Stimulated activated memory B cell treated with anti-CD40 and anti-IgM and Interleukin-4, amounts not matched to agents 10 μg/mL and 1 μg/mL and 100 μg/mL, for 72 hours (primary cell): Measurements from ENCODE around the gene PLEKHG1.

ENCODE experiments used
- ATAC-seq: fragments of 150-1000 bp; cut with Tn5 transposase; 2 replicates; pipeline ENCODE4 v1.10.0; 2021
- H3K27ac Mint-ChIP-seq: one replicate; pipeline ENCODE4 v1.8.0; 2022; ENCODE audit warnings: mild to moderate bottlenecking, mixed read lengths
- H3K27me3 Mint-ChIP-seq: one replicate; pipeline ENCODE4 v1.8.0; 2022; ENCODE audit warnings: mixed read lengths
- H3K36me3 Mint-ChIP-seq: one replicate; pipeline ENCODE4 v1.8.0; 2022; ENCODE audit warnings: mixed read lengths
- H3K4me1 Mint-ChIP-seq: one replicate; pipeline ENCODE4 v1.8.0; 2022; ENCODE audit warnings: mixed read lengths
- H3K4me3 Mint-ChIP-seq: one replicate; pipeline ENCODE4 v1.8.0; 2022; ENCODE audit warnings: mild to moderate bottlenecking, moderate library complexity, mixed read lengths
- H3K9me3 Mint-ChIP-seq: one replicate; pipeline ENCODE4 v1.8.0; 2022; ENCODE audit warnings: mixed read lengths

The PLEKHG1 gene

GRCh38 chr6:150599199-150600009 is at the start of gene PLEKHG1:
PLEKHG1 (plus strand) TSS chr6:150599885; CDS start chr6:150733682, 133,797 bp downstream.
- peak; percentile 90 for ATAC-seq
- H3K4me1 Mint-ChIP-seq, result peaks cover 43% of the 10 kb centered on the region
- peak within 1 kb of the TSS; percentile 99 for H3K4me3 Mint-ChIP-seq
- H3K9me3 Mint-ChIP-seq, result no peaks in the 10 kb centered on the region
- H3K27ac Mint-ChIP-seq, result peak within 1 kb of the TSS; percentile 99
- no peaks in the 10 kb centered on the region for H3K36me3 Mint-ChIP-seq
- H3K27me3 Mint-ChIP-seq, result no peaks in the 10 kb centered on the region

- Mint-ChIP-seq H3K9me3 (no peaks in the 10 kb centered on the region), H3K36me3 (no peaks in the 10 kb centered on the region), H3K4me1 (no peaks in the 10 kb centered on the region), H3K27ac (no peak overlapping the region), H3K4me3 (no peak overlapping the region), H3K27me3 (no peaks in the 10 kb centered on the region)
- ATAC-seq, result no peak
These were observed 49.4 kb upstream of the PLEKHG1 start for GRCh38 chr6:150550244-150550643.

DNA sequence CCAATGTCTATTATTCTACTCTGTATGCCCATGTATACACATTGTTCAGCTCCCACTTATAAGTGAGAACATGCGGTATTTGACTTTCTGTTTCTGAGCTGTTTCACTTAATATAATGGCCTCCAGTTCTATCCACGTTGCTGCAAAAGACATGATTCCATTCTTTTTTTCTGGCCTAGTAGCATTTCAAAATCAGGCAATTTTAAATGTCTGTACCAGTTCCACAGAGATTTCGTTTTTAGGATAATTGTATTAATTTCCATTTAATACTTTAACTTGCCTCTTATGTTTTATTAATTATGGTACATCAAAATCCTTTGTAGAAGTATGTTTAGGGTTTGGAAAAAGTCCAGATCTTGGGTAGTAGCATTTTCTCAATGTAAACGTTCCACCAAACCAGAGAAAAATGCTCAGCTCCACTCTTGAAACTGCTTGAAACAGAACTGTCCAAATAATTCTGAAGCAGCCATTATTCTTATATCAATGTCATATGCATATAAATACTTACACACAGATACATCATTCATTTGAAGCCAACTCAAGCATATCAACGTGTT is 42.6 kb upstream of the PLEKHG1 start:
- no peaks in the 10 kb centered on the region for H3K4me1 Mint-ChIP-seq
- peaks cover 7% of the 10 kb centered on the region for H3K36me3 Mint-ChIP-seq
- no peak overlapping the region for H3K4me3 Mint-ChIP-seq
- no peak overlapping the region for H3K27ac Mint-ChIP-seq
- H3K27me3 Mint-ChIP-seq, result peaks cover 23% of the 10 kb centered on the region
- no peak for ATAC-seq
- peaks cover 7% of the 10 kb centered on the region for H3K9me3 Mint-ChIP-seq

- peaks cover 7% of the 10 kb centered on the region for H3K9me3 Mint-ChIP-seq
- H3K27me3 Mint-ChIP-seq, result peaks cover 23% of the 10 kb centered on the region
- peaks cover 7% of the 10 kb centered on the region for H3K36me3 Mint-ChIP-seq
- peaks cover 6% of the 10 kb centered on the region for H3K4me1 Mint-ChIP-seq
- no peak overlapping the region for H3K4me3 Mint-ChIP-seq
- ATAC-seq, result no peak
- H3K27ac Mint-ChIP-seq, result no peak overlapping the region
These were observed 39.4 kb upstream of the PLEKHG1 start for GRCh38 chr6:150560004-150560883.

GRCh38 chr6:150560884-150561219 is 38.8 kb upstream of the PLEKHG1 start:
- Mint-ChIP-seq H3K27me3 (peaks cover 23% of the 10 kb centered on the region), H3K27ac (no peak overlapping the region), H3K4me3 (no peak overlapping the region), H3K4me1 (peaks cover 6% of the 10 kb centered on the region), H3K36me3 (peaks cover 7% of the 10 kb centered on the region), H3K9me3 (peaks cover 7% of the 10 kb centered on the region)
- ATAC-seq, result no peak

GRCh38 chr6:150565945-150566344 is 33.7 kb upstream of the PLEKHG1 start:
- ATAC-seq, result no peak
- no peak overlapping the region for H3K27ac Mint-ChIP-seq
- no peak overlapping the region for H3K4me3 Mint-ChIP-seq
- H3K9me3 Mint-ChIP-seq, result no peaks in the 10 kb centered on the region
- peaks cover 6% of the 10 kb centered on the region for H3K4me1 Mint-ChIP-seq
- H3K36me3 Mint-ChIP-seq, result no peaks in the 10 kb centered on the region
- H3K27me3 Mint-ChIP-seq, result peaks cover 15% of the 10 kb centered on the region

DNA sequence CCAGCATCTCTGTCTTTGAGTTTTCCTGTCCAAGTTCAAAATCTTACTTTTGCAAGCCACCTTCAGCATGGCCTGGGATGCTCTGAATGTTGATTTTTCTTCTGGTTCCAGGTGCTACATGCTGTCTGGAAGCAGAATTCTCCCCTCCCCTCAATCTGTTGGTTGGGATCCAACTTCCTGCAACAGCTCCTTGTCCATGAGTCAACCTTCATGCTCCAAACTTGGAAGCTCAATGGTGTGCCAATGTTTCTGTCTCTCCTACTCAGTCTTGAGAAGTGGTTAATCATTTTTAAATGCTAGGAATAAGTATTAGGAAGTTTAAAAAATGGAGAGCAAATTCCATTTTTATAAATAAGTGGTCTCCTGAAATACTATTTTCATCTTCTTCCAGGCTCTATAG is 33.2 kb upstream of the PLEKHG1 start:
- ATAC-seq, result no peak
- Mint-ChIP-seq H3K4me3 (no peak overlapping the region), H3K27ac (no peak overlapping the region), H3K36me3 (no peaks in the 10 kb centered on the region), H3K4me1 (peaks cover 6% of the 10 kb centered on the region), H3K27me3 (peaks cover 21% of the 10 kb centered on the region), H3K9me3 (no peaks in the 10 kb centered on the region)

GRCh38 chr6:150567380-150567779 is 32.3 kb upstream of the PLEKHG1 start:
- Mint-ChIP-seq H3K4me3 (no peak overlapping the region), H3K4me1 (peaks cover 6% of the 10 kb centered on the region), H3K9me3 (no peaks in the 10 kb centered on the region), H3K36me3 (no peaks in the 10 kb centered on the region), H3K27ac (no peak overlapping the region), H3K27me3 (peaks cover 26% of the 10 kb centered on the region)
- no peak for ATAC-seq

DNA sequence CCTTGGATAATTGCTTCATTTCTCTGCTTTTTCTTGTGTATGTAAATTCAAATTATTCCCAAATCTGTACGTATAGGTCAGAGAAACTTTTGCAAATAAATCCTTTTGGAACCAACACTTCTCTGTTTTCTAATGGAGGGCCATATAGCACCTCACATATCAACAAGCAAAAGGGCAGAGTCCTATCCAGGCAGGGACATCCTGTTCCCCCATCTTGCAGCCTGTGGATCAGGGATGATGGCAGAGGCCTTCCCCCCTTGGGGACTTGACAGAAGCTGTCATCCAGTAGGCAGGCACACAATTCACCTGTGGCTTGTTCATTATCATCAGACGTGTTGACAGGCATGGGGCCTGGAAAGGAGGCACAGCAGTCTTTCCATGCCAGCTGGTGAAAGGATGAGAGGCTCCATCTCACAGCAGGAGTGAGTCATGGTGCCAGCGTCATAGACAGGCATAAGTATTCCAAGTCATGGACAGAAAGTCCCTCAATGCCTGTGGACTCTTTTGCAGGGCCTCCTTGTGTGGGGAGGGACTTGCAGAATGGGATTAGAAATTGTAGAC is 31.8 kb upstream of the PLEKHG1 start:
- Mint-ChIP-seq H3K4me3 (no peak overlapping the region), H3K27ac (no peak overlapping the region), H3K36me3 (no peaks in the 10 kb centered on the region), H3K27me3 (peaks cover 31% of the 10 kb centered on the region), H3K9me3 (no peaks in the 10 kb centered on the region), H3K4me1 (peaks cover 7% of the 10 kb centered on the region)
- ATAC-seq, result no peak

- no peak overlapping the region for H3K27ac Mint-ChIP-seq
- H3K4me3 Mint-ChIP-seq, result no peak overlapping the region
- H3K4me1 Mint-ChIP-seq, result peaks cover 13% of the 10 kb centered on the region
- H3K27me3 Mint-ChIP-seq, result peaks cover 38% of the 10 kb centered on the region
- no peak for ATAC-seq
- H3K36me3 Mint-ChIP-seq, result no peaks in the 10 kb centered on the region
- H3K9me3 Mint-ChIP-seq, result no peaks in the 10 kb centered on the region
These were observed 31.1 kb upstream of the PLEKHG1 start for GRCh38 chr6:150568560-150568959.

DNA sequence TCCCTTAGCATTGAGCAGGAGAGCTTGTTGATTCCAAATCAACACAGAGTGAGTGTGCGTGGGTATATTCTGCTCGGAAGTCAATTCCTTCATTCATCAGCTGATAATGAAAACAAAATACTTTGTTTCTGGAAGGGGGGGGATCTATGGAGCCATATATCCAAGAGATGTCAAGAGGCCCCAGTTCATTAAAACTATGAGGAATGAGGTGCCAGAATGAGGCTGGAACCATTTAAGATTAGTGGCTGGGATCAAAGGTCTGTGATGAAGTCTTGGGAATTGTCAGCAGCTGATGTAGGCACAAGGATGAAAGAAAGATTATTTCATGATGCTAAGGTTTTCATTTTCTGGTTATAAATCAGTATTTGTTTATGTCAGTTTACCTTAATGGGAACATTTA is 30.5 kb upstream of the PLEKHG1 start:
- H3K4me3 Mint-ChIP-seq, result no peak overlapping the region
- H3K36me3 Mint-ChIP-seq, result no peaks in the 10 kb centered on the region
- H3K9me3 Mint-ChIP-seq, result no peaks in the 10 kb centered on the region
- peaks cover 39% of the 10 kb centered on the region for H3K27me3 Mint-ChIP-seq
- H3K27ac Mint-ChIP-seq, result no peak overlapping the region
- no peak for ATAC-seq
- peaks cover 19% of the 10 kb centered on the region for H3K4me1 Mint-ChIP-seq

DNA sequence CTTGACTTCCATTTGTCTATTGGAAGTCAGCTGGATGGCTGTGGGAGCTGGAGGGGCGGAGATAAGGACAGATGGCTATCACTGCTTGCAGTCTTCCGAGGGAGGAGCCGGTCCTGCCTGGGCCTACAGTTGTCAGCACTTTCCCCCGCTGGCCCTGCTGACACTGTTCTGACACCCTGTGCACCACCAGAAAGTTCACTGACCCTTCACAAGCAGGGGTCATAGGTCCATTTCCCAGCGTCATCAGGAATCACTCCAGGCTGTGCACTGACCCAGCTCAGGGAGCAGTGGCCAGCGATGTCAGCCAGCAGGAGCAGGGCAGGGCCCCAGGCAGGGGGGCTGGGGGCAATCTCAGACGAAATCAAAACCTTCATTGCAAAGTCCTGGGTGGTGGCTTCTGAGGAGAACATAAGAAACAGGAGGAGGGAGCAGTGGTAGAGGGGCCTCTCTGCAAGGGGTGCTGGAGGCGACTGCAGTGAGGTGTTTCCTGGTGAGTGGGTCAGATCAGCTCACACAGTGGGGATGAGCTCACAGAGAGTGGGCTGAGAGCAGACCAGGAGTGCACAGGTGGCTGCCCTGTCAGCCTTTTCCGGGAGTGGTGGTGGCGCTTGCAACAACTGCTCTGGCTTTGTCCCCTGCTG is 26.5 kb upstream of the PLEKHG1 start:
- Mint-ChIP-seq H3K27me3 (peaks cover 67% of the 10 kb centered on the region), H3K9me3 (no peaks in the 10 kb centered on the region), H3K4me1 (peaks cover 32% of the 10 kb centered on the region), H3K4me3 (no peak overlapping the region), H3K27ac (no peak overlapping the region), H3K36me3 (no peaks in the 10 kb centered on the region)
- ATAC-seq, result no peak

DNA sequence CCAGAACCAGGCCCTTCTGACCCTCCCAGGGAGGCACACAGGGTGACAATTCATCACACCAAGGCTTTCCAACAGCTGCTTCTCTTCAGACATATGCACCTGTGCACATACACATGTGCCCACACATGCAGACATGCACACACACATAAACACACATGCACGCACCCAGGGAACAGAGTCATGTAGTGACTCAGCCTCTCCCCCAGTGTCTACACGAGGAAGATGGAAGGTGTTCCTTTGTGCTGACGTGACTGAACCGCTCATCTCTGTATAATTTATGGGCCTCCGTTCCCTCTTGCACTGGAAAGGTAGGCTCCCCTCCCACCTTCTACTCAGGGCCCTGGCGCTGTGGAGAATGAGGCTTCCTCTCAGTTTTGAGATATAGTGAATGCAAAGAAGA is 23.8 kb upstream of the PLEKHG1 start:
- ATAC-seq, result no peak
- H3K4me1 Mint-ChIP-seq, result peaks cover 32% of the 10 kb centered on the region
- H3K27ac Mint-ChIP-seq, result no peak overlapping the region
- no peaks in the 10 kb centered on the region for H3K36me3 Mint-ChIP-seq
- H3K4me3 Mint-ChIP-seq, result no peak overlapping the region
- peaks cover 53% of the 10 kb centered on the region for H3K27me3 Mint-ChIP-seq
- H3K9me3 Mint-ChIP-seq, result no peaks in the 10 kb centered on the region

GRCh38 chr6:150576651-150577226 is 22.9 kb upstream of the PLEKHG1 start:
- Mint-ChIP-seq H3K27me3 (peaks cover 44% of the 10 kb centered on the region), H3K4me3 (no peak overlapping the region), H3K27ac (no peak overlapping the region), H3K36me3 (no peaks in the 10 kb centered on the region), H3K4me1 (peaks cover 32% of the 10 kb centered on the region), H3K9me3 (no peaks in the 10 kb centered on the region)
- no peak for ATAC-seq

- ATAC-seq, result no peak
- peaks cover 14% of the 10 kb centered on the region for H3K4me1 Mint-ChIP-seq
- peaks cover 28% of the 10 kb centered on the region for H3K27me3 Mint-ChIP-seq
- no peaks in the 10 kb centered on the region for H3K9me3 Mint-ChIP-seq
- no peaks in the 10 kb centered on the region for H3K36me3 Mint-ChIP-seq
- no peak overlapping the region for H3K4me3 Mint-ChIP-seq
- H3K27ac Mint-ChIP-seq, result no peak overlapping the region
These were observed 20.1 kb upstream of the PLEKHG1 start for GRCh38 chr6:150579611-150580010.
